GM21526 (cell line): ENCODE measurements around the gene OR56A3.
"Not testable (repeated sequence)": the region's sequence is repeated elsewhere in the genome, so short reads cannot be mapped to it uniquely, and the experiment has no call there.

Experiments used
- ATAC-seq: cut with Tn5 transposase; IDR thresholded peaks from one replicate; pipeline ENCODE4 v1.9.1; 2021; ENCODE audit warnings: moderate library complexity; ENCODE audit not compliant: unreplicated experiment, low FRiP score

OR56A3 gene

GRCh38 chr11:5941951-5942350, at the start of gene OR56A3:
Gene OR56A3 (plus strand): TSS chr11:5942251. CDS start chr11:5947347, 5,096 bp downstream.
- ATAC-seq: no peak

DNA sequence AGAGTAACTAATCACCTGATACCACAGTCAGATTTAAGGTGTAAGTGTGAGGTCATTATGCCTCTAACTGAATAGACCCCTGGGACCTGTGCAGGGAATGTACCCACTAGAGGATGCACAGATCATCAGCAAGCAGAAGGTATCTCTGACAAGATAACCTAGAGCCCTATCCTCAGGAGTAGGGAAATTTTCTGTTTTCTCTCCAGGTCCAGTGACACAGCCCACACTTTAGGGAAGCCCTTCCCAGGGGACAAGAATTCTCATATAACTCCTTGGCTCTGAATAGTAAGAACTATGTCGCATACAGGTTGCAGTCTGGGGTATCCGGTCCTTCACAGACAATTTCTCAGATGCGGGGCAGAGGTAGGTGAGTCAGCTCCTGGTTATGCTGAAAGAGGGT, 49.1 kb upstream of the OR56A3 start, which contains the start of gene OR52E5:
OR52E5 (plus strand) TSS at position 301 of the 400 bp plus-strand sequence. CDS start 7,569 bp downstream, outside the sequence.
- no peak for ATAC-seq

GRCh38 chr11:5899534-5899933, 42.5 kb upstream of the OR56A3 start:
- no peak for ATAC-seq

DNA sequence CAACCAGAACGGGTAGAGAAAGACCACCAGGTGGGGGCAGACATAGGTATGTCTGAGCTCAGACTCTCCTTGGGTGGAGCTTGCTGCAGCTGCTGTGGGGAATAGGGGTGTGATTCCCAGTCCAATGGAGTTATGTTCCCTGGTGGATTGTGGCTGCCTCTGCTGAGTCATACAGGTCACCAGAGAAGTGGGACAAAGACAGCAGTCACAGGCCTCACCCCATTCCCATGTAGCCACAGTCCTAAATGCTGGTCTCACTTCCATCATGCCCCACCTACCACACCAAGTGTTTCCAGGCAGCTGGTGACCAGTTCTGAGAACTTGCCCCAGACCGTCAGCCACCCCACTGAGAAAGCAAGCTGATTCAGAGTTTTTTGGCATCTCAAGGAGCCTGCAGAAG, 31.5 kb upstream of the OR56A3 start:
- ATAC-seq: no peak

GRCh38 chr11:5922749-5923426, 19.2 kb upstream of the OR56A3 start:
- peak; percentile 77 for ATAC-seq

DNA sequence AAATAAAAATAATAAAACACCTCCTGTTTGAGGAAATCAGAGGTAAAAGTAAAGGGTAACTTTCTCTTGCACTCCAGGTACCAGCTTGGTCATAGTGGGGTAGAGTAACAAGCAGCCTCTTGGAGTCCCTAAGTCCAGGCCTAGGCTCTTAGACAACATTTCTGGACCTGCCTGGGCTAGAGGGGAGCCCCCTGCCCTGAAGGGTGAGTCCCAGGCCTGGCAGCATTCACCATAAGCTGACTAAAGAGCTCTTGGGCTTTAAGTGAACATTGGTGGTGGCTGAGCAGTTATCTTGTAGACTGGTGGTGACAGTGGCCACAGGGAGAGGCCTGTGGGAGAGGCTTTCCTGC, 18.6 kb upstream of the OR56A3 start:
- peak; percentile 21 for ATAC-seq

DNA sequence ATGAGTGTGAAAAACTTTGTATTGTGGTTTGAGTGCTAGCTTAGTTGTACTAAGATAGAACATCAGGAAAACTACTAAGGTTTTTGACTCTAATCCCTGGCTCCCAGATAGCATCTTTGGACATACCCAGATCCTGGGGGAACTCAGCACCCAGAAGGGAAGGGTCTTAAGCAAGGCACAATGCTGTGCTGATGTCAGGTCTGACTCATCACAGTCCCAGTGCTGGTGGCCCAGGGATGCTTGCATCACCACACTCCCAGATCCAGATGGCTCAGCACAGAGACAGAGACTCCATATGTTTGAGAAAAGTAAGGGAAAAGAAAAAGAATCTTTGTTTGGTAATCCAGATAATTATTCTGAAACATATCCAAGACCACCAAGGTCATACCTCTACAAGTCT, 18.3 kb upstream of the OR56A3 start:
- no peak for ATAC-seq

DNA sequence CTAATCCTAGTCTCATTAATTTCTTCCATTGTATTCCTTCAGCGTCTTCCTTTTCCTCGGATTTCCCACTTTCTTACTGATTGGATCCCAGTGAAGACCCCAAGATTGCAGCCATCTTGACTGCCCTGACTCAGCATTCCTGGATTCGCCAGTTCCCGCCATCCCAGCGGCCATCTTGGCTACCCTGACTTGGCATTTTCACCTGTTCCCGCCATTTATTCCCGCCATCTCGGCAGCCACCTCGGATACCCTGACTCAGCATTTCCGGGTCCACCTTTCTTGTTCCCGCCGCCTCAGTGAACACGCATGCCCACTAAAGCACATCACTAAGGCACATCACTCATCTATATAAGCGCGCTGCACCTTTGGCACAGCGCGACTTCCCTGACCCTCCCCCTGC, 13.8 kb upstream of the OR56A3 start:
- no peak for ATAC-seq

DNA sequence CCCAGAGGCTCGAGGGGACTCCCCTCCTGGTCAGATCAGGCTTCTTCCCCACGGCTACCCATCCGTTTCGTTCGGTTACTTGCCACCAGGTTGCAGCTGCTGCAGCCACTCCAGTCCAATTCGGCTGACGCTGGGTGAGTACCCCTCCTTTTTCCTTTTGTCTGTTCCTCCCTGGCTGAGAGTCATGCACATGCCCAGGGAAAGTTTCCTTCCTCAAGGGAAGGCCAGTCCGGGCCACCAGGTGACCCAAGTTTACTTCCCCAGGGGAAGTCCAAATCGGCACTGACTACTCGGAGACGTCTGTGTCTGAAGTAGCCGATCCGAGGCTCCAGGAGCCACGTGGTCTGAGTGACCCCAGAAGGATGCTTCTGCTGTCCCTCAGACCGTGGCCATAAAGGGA, 13.2 kb upstream of the OR56A3 start:
- ATAC-seq: no peak

DNA sequence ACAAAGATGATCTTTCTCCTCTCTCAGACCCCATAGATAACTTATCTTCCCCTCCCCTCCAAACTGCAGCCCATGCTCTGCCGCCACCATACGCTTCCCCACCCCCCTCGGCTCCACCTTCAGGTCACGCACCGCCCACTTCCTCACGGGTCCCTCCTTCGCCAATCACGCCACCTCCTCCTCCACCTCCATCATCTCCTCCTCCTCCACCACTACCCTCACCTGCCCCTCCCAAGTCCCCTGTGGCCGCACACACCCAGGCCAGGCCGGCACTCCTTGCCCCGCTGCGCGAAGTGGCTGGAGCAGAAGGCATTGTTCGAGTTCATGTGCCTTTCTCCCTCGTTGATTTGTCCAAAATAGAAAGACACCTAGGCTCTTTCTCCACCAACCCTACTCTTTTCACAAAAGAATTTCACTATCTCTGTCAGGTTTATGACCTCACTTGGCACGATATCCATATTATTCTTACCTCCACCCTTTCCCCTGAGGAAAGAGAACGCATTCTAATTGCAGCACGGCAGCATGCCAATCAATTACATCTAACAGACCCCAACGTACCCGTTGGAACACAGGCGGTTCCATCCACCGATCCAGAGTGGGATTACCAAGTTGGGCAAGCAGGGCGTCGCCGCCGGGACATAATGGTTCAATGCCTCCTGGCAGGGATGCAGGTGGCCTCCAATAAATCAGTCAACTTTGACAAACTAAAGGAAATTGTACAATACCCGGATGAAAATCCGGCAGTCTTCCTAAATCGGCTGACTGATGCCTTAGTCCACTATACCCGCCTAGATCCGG, 12.3 kb upstream of the OR56A3 start:
- ATAC-seq: no peak

DNA sequence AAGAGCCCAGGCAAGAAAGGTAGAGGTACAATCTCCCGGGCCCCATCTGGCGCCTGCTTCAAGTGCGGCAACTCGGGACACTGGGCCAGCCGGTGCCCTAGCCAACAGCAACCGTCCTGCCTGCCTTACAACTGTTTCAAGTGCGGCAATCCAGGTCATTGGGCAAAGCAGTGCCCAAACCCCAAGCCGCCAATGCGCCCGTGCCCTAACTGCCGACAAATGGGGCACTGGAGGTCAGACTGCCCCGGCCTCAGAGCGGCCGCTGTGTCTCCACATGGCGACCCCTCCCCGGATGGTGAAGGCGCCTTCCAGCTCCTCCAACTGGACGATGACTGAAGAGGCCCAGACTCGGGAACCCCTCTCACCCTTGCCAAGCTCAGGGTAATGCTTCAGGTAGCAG, 11.4 kb upstream of the OR56A3 start:
- ATAC-seq: no peak

DNA sequence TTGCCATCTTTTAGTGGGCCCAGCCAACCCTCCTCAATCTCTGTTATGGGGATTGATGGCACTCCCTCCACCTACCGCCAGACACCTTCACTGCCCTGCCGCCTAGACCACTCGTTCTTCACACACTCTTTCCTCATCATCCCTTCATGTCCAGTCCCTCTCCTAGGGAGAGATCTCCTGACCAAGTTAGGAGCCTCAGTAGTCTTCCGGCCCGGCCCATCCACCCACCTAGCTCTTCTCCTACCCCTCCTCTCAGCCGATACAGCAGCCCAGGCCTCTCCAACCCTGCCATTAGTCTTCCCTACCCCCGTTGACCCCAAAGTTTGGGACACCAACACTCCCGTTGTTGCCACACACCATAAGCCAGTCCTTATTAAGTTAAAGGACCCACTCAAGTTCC, 11.0 kb upstream of the OR56A3 start:
- no peak for ATAC-seq

- ATAC-seq: no peak
Measured at GRCh38 chr11:5932671-5933070, 9.4 kb upstream of the OR56A3 start.

- ATAC-seq: no peak
Measured at GRCh38 chr11:5933116-5933515, 8.9 kb upstream of the OR56A3 start.

- no peak for ATAC-seq
Measured at GRCh38 chr11:5937868-5938602, 4.0 kb upstream of the OR56A3 start.

DNA sequence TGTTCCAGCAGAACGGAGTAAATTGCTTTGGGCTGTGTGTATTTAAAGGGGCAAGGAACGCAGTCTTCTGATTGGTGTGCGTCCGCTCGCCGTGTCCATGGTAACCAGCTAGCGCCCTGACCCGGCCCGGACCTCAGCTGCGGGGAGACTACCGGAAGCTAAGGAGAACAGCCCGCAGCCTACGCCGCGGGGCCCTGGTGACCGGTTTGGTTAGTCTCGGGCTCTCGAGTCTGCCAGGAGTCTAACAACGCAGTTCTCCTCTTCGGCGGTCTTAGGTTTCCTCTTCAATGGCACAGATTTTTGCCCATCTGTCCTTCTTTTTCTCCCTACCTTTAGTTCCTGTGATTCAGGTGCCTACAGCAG, 3.5 kb upstream of the OR56A3 start:
- no peak for ATAC-seq

DNA sequence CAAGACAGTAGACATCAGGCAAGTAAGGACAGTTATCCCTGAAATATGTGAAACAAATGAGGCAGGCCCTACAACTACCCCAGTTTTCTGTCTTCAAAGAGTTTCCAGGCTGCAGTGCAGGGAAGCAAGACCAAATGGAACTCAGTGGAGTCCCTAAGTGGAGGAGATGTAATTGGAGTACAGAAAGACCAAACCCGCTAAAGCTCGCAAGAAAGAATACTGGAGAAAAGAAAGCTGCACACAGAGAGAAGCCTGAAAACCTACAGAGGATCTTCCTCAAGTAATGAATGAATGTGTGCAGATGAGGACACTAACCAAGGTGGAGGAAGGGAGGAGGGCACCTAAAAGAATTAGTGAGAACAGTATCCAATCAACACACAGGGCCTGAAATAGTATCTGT, 1.3 kb upstream of the OR56A3 start:
- ATAC-seq: no peak

GRCh38 chr11:5955586-5955985, 13.5 kb downstream of the OR56A3 start:
- ATAC-seq: no peak

DNA sequence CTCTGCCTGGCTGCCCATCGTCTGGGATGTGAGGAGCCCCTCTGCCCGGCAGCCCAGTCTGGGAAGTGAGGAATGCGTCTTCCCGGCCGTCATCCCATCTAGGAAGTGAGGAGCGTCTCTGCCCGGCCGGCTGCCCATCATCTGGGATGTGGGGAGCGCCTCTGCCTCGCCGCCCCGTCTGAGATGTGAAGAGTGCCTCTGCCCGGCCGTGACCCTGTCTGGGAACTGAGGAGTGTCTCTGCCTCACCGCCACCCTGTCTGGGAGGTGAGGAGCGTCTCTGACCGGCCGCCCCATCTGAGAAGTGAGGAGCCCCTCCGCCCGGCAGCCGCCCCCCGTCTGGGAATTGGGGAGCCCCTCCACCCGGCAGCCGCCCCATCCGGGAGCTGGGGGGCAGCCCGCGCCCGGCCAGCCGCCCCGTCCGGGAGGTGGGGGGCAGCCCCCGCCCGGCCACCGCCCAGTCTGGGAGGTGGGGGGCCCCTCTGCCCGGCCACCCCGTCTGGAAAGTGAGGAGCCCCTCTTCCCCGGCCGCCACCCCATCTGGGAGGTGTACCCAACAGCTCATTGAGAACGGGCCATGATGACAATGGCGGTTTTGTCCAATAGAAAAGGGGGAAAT, 18.8 kb downstream of the OR56A3 start:
- ATAC-seq: not testable (repeated sequence)

DNA sequence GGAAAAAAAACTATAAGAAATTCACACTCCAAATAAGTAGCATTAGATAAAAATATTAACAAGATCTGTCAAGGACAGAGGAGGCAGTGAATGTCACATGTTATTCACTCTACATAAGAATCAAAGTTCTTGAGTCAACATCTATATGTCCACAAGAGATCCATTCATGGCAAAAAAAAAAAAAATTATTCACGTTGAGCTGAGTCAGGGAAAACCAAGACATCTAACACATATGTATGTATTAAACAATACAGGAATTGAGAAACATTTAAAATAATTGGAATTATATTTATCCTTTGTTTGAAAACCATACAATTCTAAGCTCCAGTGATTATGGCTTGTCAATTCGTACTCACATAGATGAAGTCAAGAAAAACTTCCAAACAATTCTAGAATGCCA, 24.9 kb downstream of the OR56A3 start:
- ATAC-seq: no peak

GRCh38 chr11:5967708-5968107, 25.7 kb downstream of the OR56A3 start:
- ATAC-seq: no peak
